Upper lobe of left lung (tissue), 4 donors: ENCODE data around the gene BMP8B.

Experiments used
- POLR2AphosphoS5 ChIP-seq, 2 donors: sonication (generic); formaldehyde crosslinking; IDR thresholded peaks; one replicate each; pipeline ENCODE4 v1.5.1; 2017; ENCODE audit warnings: antibody characterized with exemption in 2 of 2
- TF ChIP-seq, protein P1 (sequence below), 6 experiments: fragments of 450-650 bp in 4 of 6; fragments of 200-600 bp in 2 of 6; sonication (generic) in 2 of 6; IDR thresholded peaks; one replicate each; pipeline ENCODE4 v1.5.1; 2016 to 2019; ENCODE audit warnings: antibody characterized with exemption in 6 of 6

DNA sequence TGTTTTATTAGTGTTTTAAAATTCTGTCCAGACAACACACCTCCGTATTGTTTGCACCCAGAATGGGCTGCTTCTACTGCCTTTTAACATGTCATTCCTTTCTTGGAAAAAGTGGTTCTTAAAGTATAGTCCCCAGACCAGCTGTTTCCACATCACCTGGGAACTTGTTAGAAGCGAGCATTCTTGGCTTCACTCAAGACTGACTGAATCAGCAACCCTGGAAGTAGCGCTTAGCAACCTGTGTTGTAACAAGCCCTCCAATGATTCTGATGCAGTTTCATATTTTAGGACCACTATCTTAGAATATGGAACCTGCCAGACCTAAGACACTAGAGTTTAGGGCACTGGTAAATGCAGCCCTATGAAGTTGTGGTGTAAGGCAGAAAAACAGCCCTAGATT lies 55.9 kb downstream of the BMP8B start:
- TF ChIP-seq POLR2AphosphoS5 (IDR thresholded peaks at IDR 0.05) = no peak
- TF ChIP-seq, protein P1, sequence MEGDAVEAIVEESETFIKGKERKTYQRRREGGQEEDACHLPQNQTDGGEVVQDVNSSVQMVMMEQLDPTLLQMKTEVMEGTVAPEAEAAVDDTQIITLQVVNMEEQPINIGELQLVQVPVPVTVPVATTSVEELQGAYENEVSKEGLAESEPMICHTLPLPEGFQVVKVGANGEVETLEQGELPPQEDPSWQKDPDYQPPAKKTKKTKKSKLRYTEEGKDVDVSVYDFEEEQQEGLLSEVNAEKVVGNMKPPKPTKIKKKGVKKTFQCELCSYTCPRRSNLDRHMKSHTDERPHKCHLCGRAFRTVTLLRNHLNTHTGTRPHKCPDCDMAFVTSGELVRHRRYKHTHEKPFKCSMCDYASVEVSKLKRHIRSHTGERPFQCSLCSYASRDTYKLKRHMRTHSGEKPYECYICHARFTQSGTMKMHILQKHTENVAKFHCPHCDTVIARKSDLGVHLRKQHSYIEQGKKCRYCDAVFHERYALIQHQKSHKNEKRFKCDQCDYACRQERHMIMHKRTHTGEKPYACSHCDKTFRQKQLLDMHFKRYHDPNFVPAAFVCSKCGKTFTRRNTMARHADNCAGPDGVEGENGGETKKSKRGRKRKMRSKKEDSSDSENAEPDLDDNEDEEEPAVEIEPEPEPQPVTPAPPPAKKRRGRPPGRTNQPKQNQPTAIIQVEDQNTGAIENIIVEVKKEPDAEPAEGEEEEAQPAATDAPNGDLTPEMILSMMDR (IDR thresholded peaks at IDR 0.05) = no peak
